Mesothelial cell of epicardium (in vitro differentiated cells): ENCODE data around the gene TRAF6. TPM values are rescaled to one million over a fixed set of nuclear protein-coding genes. Genes with fewer than 3 reads are reported as not detected.
"Not testable (repeated sequence)": the region's sequence is repeated elsewhere in the genome, so short reads cannot be mapped to it uniquely, and the experiment has no call there.

ENCODE experiments used
- DNase-seq, 2 experiments: peaks; one replicate each; pipeline ENCODE4 v3.0.0; 2021; ENCODE audit warnings: low spot score in 2 of 2; ENCODE audit not compliant: unreplicated experiment in 2 of 2
- H3K27ac Mint-ChIP-seq: 2 replicates; pipeline ENCODE4 v1.8.0; 2021; ENCODE audit warnings: mixed read lengths
- H3K27me3 Mint-ChIP-seq: 2 replicates; pipeline ENCODE4 v1.8.0; 2021; ENCODE audit warnings: low read depth, mixed read lengths
- H3K36me3 Mint-ChIP-seq: 2 replicates; pipeline ENCODE4 v1.8.0; 2021; ENCODE audit warnings: mixed read lengths
- H3K4me1 Mint-ChIP-seq: 2 replicates; pipeline ENCODE4 v1.8.0; 2021; ENCODE audit warnings: mixed read lengths
- H3K4me3 Mint-ChIP-seq: 2 replicates; pipeline ENCODE4 v1.8.0; 2021; ENCODE audit warnings: mild to moderate bottlenecking, moderate library complexity, mixed read lengths
- H3K9me3 Mint-ChIP-seq: 2 replicates; pipeline ENCODE4 v1.8.0; 2021; ENCODE audit warnings: mixed read lengths
- total RNA-seq: library from RNA; stranded (reverse); gene quantifications from 3 replicates; pipeline ENCODE4 v1.2.1, GENCODE V29; 2021
- TF ChIP-seq, protein P1 (sequence below): fragments of 200-600 bp; sonication (generic); IDR thresholded peaks from one replicate; pipeline ENCODE4 v1.5.0; 2021; ENCODE audit warnings: antibody characterized with exemption; ENCODE audit not compliant: unreplicated experiment

TRAF6 gene
- total RNA-seq, 1 donor from 2014 or later = 17.8 TPM

DNA sequence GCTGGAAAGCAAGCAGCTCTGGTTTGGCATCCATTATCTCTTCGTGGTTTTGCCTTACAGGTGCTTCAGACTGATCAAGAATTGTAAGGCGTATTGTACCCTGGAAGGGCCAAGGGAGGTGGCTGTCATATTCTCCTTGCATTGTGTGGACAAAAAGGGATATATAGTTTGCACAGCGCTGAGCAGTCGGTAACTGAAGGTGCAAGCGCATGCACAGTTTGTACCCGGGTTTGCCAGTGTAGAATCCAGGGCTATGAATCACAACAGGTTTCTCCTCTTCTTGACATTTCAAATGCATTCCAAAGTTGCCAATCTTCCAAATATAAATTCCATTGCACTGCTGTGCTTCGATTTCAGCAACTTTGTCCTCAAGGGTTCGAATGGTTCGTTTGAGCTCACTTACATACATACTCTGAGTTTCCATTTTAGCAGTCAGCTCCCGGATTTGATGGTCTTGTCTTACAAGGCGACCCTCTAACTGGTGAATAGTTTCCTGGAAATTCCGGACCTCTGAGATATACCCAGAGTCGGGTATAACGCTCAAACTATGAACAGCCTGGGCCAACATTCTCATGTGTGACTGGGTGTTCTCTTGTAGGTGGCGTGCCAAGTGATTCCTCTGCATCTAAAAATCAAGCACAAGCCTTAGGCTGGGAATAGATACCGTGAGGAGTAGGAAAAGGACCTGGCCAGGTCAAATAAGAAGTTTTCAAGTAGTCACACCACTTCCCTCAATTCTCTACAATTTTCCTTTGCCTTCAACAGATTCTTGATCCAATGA lies 19.9 kb downstream of the TRAF6 start:
- Mint-ChIP-seq H3K4me1 (no peaks in the 10 kb centered on the region), H3K27me3 (no peaks in the 10 kb centered on the region), H3K36me3 (peaks cover 37% of the 10 kb centered on the region), H3K27ac (no peak overlapping the region), H3K4me3 (no peak overlapping the region), H3K9me3 (no peaks in the 10 kb centered on the region)
- TF ChIP-seq, protein P1, sequence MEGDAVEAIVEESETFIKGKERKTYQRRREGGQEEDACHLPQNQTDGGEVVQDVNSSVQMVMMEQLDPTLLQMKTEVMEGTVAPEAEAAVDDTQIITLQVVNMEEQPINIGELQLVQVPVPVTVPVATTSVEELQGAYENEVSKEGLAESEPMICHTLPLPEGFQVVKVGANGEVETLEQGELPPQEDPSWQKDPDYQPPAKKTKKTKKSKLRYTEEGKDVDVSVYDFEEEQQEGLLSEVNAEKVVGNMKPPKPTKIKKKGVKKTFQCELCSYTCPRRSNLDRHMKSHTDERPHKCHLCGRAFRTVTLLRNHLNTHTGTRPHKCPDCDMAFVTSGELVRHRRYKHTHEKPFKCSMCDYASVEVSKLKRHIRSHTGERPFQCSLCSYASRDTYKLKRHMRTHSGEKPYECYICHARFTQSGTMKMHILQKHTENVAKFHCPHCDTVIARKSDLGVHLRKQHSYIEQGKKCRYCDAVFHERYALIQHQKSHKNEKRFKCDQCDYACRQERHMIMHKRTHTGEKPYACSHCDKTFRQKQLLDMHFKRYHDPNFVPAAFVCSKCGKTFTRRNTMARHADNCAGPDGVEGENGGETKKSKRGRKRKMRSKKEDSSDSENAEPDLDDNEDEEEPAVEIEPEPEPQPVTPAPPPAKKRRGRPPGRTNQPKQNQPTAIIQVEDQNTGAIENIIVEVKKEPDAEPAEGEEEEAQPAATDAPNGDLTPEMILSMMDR = no peak
- DNase-seq = no peak

DNA sequence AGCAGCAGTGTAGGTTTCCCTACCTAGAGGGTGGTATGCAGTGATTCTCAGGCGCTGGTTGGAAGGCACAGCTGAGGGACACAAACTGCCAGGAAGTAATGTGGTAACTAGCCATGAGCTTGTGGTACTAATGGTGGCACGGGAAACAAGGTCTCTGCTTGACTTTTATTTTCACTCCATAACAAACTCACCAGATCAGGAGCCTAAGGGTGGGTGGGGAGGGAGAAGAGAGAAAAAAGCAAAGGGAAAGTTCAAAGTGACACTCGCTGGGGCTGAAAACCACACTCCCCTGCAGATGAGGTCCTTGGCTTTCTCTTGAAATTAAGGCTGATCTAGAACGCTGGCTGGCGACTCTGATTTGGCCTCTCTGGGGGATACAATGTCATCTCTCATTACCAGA lies 22.0 kb downstream of the TRAF6 start:
- TF ChIP-seq, protein P1 = no peak
- Mint-ChIP-seq H3K27me3 (no peaks in the 10 kb centered on the region), H3K4me1 (peaks cover 3% of the 10 kb centered on the region), H3K36me3 (peaks cover 37% of the 10 kb centered on the region), H3K27ac (no peak overlapping the region), H3K9me3 (no peaks in the 10 kb centered on the region), H3K4me3 (no peak overlapping the region)
- no peak for DNase-seq

DNA sequence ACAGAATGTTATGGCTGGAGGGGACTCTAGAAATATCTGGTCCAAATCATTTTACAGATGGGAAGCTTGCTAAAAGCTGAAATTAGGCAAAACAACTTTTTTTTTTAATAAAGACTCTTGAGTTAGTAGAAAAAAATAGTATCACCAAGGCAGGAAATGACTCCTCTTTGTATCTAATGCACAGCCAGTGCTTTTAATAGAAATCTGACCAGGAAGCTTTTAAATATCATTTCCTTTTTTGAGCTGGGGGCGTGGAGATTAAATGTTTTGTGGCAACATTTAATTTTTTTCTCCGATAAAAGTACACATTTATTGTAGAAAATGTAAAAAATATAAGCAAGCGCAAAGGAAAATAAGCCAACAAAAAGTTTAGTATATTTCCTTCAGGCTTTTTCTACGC lies 22.5 kb downstream of the TRAF6 start:
- no peak for DNase-seq
- no peaks in the 10 kb centered on the region for H3K9me3 Mint-ChIP-seq
- H3K27me3 Mint-ChIP-seq = no peaks in the 10 kb centered on the region
- TF ChIP-seq, protein P1 = no peak
- H3K27ac Mint-ChIP-seq = no peak overlapping the region
- peaks cover 34% of the 10 kb centered on the region for H3K36me3 Mint-ChIP-seq
- H3K4me3 Mint-ChIP-seq = no peak overlapping the region
- peaks cover 3% of the 10 kb centered on the region for H3K4me1 Mint-ChIP-seq

DNA sequence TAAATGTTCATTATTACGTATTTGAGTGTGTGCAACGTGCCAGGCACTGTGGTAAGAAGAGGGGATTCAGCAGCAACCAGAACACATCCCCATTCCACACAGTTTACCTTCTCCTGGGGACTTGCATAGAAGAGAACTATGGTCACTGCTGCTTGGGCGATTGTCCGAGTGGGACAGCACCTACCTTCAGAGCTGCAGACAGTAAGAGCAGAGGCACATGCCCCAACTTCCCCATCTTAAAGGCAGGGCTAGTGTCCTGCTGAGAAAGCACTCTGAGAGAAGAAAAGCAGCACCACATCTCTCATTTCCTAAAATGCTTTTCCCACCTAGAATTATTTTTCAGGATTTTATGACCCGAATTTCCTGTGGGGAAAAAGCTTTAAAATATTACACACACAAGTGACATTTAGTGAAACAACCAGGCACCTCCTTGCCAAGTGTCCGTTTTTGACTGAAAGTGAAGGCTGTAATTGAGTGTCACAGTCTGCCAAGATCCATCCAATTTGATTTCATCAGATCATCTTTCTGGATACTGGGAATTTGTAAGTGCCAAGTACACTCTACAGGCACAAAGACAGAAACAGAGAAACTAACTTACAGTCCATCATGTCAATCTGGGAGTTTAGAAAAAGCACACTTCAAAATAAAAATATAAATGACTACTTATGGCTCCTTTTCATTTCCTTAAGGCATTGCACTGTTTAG lies 24.6 kb downstream of the TRAF6 start:
- Mint-ChIP-seq H3K4me3 (no peak overlapping the region), H3K36me3 (peaks cover 25% of the 10 kb centered on the region), H3K9me3 (no peaks in the 10 kb centered on the region), H3K27me3 (no peaks in the 10 kb centered on the region), H3K27ac (no peak overlapping the region), H3K4me1 (peaks cover 3% of the 10 kb centered on the region)
- no peak for DNase-seq
- TF ChIP-seq, protein P1 = no peak

DNA sequence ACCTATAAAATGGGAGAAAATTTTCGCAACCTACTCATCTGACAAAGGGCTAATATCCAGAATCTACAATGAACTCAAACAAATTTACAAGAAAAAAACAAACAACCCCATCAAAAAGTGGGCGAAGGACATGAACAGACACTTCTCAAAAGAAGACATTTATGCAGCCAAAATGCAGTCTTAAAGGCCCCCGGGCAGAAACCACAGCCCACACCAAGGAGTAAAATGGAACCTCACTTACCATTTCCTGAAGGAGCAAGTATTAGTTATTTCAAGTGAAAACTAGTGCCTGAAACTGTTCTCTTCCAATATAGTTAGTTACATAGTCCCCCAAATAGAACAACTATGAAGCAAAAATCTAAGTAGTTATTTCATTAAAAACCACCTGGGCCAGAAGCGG lies 27.0 kb downstream of the TRAF6 start:
- not testable (repeated sequence) for H3K27ac Mint-ChIP-seq, H3K4me1 Mint-ChIP-seq, H3K9me3 Mint-ChIP-seq, H3K4me3 Mint-ChIP-seq, H3K27me3 Mint-ChIP-seq, DNase-seq
- peaks cover 12% of the 10 kb centered on the region for H3K36me3 Mint-ChIP-seq

DNA sequence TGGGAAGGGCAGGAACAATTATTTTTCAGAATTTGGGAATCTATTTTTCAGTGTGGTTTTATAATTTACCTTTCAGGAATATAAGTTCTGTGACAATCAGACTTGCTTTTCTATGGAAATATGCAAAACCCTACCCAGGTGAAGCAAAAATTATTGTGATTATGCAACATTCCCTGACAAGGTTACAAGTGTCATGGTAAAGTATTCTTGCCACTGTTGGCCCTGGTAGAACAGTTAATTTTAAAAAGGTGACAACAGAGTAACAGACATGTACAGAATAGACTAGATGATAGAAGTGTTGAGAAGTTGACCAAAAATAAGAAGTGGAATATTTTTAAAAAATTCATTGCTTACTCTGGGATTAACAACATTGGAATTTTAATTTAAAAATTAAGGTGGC lies 29.2 kb downstream of the TRAF6 start:
- TF ChIP-seq, protein P1 = no peak
- no peak for DNase-seq
- Mint-ChIP-seq H3K9me3 (no peaks in the 10 kb centered on the region), H3K4me1 (peaks cover 6% of the 10 kb centered on the region), H3K27me3 (no peaks in the 10 kb centered on the region), H3K4me3 (no peak overlapping the region), H3K36me3 (peaks cover 3% of the 10 kb centered on the region), H3K27ac (no peak overlapping the region)
